Activated CD4-positive, CD25-positive, alpha-beta regulatory T cell treated with anti-CD3 and anti-CD28 coated beads, Interleukin-2, amount 50 U/mL, for 72 hours (primary cell): Measurements from ENCODE around the gene C5orf58.
A peak's percentile ranks its signal among the peaks of the same experiment; 100 is the strongest.

Experiments
- DNase-seq: peaks from one replicate; pipeline ENCODE4 v3.0.0; 2021

C5orf58 gene

DNA sequence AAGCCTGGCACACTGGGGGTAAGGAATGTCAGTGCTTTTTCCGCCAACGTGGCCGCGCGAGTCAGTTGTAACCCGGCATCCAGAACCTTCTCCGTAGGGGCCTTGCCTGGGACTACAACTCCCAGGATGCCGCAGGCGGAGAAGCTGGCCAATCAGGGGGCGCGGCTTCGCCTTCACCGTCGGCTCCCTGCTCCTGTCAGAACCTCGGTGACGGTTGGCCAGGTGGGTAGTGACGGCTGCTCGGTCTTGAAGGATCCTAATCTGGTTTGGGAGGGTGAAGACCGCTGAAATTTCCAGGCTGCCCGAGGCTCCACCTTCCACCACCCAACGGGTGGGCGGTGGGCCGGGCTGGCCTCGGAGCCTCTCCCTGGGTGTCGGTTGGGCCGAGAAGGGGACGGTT is at the start of gene C5orf58:
C5orf58 (plus strand) TSS at position 200 of the 400 bp plus-strand sequence. CDS start 1,992 bp downstream, outside the sequence.
- DNase-seq, result no peak

DNA sequence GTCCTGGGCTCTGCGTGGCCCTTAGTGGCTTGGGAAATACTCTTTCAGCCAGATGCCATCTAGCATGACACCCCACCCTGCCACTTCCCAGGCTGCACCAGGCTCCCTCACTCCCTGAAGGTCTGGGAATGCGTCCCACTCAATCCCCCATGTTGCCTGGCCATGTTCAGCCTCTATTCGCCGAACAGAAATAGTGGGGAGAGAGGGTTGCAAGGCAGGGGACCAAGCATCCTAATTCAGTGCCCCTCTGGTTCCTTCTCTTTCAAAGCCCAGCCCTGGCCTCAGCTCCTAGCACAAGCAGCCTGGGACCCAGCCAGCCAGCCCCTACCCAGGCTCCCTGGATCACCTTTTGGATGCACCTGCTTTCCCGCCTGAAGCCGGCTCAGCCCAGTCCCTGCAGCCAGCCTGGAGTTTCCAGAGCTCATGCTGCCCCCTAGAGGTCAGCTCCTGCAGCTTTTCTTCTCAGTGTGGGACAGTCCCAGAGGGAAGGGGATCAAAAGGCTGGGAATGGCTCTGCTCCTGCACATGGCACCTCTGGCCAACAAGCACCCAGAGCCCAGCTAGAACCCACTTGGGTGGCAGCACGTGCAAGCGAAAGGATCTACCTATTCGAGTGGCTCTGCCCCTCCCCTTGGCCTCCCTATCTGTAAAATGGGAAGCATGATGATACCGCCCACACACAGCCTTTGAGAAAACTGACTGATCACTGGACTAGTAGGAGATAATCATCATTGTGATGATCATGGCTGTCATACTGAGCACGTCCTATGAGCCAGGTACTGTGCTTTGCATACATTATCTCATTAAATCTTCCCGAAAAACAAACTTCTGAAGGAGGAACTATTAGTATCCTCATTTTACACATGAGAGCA is 48.7 kb upstream of the C5orf58 start:
- peak; percentile 59 for DNase-seq

GRCh38 chr5:170184737-170185136 is 48.0 kb upstream of the C5orf58 start:
- DNase-seq, result no peak

- no peak for DNase-seq
These were observed 46.6 kb upstream of the C5orf58 start for GRCh38 chr5:170186156-170186555.

- no peak for DNase-seq
These were observed 45.9 kb upstream of the C5orf58 start for GRCh38 chr5:170186856-170187255.

DNA sequence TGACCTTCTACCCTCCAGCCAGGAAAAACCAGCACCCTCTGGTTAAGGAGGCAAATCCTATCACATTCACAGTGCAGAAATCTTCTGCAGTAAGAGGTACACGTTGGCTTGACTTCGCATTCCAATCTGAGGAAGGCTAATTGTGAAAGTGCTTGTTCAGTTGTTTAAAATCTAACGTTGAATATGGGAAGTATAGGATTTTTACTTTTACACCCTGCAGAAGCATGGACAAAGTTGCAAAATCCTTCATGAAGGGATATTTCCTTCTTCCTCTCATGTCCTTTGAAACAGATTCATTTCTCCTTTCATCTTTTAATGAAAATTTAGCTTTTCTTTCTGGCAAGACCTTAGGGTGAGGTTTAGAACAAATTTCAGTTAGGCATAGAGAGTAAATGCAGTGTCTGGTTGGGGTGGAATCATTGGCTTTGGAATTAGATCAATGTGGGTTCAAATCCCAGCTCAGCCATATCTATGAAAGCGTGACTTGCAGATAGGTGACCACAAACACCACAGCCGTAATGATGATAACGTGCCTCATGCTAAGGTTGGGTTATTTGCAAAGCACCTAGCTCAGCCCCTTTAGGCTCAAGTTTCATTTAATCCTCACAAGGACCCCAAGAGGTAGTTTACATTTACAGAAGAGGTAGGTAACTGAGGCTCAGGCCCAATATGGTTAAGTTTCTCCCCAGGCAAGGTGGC is 42.2 kb upstream of the C5orf58 start:
- DNase-seq, result no peak

DNA sequence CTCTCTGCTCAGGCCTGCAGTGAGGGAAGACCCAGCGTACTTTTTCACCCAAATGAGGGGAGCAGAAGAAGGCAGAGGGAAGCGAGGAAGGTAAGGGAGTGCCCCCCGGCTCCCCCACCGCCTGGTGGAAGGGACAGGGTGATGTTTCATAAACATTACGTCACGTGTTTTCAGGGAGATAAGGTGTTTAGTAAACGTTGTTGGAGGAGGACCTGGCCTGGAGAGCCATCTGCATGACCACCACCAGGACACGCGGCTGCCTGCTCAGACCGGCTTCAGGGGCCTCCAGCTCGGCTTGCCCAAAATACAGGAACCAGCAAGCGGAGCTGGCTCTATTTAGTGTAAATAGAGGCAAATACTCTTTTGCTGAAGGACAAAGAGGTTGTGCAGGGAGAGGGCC is 40.0 kb upstream of the C5orf58 start:
- no peak for DNase-seq

GRCh38 chr5:170195961-170196360 is 36.8 kb upstream of the C5orf58 start:
- DNase-seq, result no peak

DNA sequence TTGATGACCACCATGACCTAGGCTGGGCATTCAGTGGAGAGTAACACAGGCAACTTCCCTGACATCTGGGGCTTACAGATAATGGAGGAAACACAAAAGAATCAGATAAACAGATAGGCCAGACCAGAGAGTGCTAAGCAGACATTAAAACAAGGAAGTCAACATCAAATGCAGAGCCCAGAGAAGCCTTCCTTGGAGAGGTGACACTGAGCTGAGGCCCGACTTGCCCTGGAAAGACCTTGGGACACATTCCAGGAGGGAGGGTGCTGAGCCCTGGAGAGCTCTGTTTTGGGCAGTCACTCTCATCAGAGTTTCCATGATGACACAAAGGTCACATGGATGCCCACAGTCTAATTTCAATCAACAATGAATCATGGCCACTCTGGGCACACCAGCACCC is 31.9 kb upstream of the C5orf58 start:
- no peak for DNase-seq

- no peak for DNase-seq
These were observed 31.5 kb upstream of the C5orf58 start for GRCh38 chr5:170201311-170201710.

GRCh38 chr5:170202117-170202516 is 30.7 kb upstream of the C5orf58 start:
- DNase-seq, result no peak

- no peak for DNase-seq
These were observed 28.6 kb upstream of the C5orf58 start for GRCh38 chr5:170204202-170204601.

GRCh38 chr5:170206216-170206615 is 26.6 kb upstream of the C5orf58 start:
- no peak for DNase-seq

- no peak for DNase-seq
These were observed 25.8 kb upstream of the C5orf58 start for GRCh38 chr5:170206958-170207357.

DNA sequence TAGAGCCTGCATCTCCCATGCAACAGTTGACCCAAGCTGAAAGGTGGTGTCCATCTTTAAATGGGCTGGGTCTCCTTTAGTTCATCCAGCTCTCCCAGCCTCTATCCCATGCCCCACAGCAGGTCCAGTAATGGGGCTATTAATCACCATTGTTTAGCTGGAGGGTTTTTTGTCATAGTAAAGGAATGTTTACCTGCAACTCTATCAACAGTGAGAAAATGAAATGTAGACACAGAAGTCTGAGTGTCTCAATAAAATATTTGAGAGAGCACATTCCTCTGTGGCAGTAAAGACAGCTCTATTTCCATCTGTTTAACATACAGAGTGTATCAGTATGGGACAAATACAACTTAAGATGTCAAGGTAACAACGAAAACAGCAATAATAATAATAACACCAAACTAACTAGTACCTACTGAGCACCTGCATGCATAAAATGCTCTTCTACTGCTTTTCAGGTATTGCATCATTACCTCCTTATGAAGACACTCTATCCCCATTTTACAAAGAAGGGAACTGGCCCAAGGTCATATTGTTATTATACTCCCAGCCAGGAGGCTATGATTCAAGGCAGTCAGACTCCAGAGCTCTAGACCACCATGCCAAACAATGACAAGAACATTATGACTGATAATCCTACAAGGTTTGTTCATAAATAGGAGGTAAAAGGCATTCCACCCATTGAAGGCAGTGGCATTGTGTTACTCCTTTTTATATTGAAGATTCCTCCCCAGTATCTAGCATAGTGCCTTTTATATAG is 21.0 kb upstream of the C5orf58 start:
- DNase-seq, result no peak

GRCh38 chr5:170216257-170216864 is 16.4 kb upstream of the C5orf58 start:
- no peak for DNase-seq

- DNase-seq, result no peak
These were observed 15.0 kb upstream of the C5orf58 start for GRCh38 chr5:170217831-170218230.

DNA sequence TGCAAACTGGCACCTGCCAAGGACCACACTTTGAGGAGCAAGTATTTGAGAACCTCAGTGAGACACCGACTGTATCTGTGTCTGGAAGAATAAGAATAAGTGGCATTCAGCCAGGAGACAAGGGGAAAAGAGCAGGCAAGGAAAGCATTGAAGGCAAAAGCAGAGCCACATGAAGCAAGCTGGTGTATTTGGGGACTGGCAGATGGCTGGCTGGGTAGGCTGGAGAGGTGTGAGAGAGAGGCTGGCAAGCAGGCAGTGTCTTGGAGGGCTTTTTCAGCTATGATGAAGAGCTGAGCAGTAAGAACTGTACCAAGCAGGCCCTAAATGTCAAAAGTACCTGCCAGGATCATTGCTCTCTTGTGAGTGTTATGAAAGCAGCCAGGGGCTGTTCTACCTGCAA is 14.1 kb upstream of the C5orf58 start:
- no peak for DNase-seq

- DNase-seq, result no peak
These were observed 13.2 kb upstream of the C5orf58 start for GRCh38 chr5:170219615-170220014.

- no peak for DNase-seq
These were observed 12.6 kb upstream of the C5orf58 start for GRCh38 chr5:170220191-170220590.

DNA sequence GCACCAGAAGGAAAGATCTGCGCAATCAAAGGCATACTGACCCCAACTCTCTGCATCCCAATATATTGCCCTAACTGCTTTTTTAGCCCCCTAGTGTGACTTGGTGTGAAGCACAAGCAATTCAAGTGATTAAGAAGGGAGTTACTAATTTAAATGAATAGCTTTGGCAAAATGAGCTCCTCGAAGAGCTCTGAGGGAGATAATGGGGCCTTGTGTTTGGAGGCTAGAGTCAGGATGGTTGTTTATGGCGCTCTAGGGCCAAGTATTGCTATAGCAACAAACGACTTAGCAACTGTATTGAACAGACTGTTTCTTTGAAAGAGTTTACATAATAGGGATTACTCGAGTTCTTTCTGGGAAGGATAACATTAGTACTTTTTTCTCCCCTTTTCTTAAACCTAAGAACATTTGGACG is 11.5 kb upstream of the C5orf58 start:
- DNase-seq, result no peak

- no peak for DNase-seq
These were observed 9.4 kb upstream of the C5orf58 start for GRCh38 chr5:170223360-170223759.

DNA sequence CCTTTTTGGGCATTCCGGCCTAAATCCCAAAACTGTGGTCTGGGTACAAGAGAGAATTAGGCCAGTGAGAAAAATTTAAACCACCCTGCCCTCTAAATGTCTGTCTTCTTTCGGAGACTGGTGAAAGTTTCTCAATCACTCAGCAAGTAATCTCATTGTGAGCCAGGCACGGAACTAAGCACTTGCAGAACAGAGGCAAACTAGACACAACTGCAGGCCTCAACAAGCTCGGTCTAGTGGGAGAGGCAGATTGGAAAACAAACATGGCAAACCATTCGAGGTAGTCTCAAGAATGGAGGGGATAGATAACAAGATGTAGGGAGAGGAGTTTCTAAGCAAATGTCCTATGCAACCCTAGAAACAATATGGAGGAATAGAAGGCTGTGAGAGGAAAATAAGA is 8.9 kb upstream of the C5orf58 start:
- DNase-seq, result no peak
